SK-N-MC (cell line): Measurements from ENCODE around the gene KCNMA1.

Experiments used
- DNase-seq: peaks from one replicate; pipeline ENCODE4 v3.0.0-alpha.2; 2011; ENCODE audit warnings: low read depth, low spot score
- H3K27ac ChIP-seq: fragments of 200-600 bp; sonication (generic); 2 replicates; pipeline ENCODE4 v1.5.1; 2016; ENCODE audit warnings: mixed run types
- H3K36me3 ChIP-seq: fragments of 200-600 bp; sonication (generic); 2 replicates; pipeline ENCODE4 v1.6.1; 2017; ENCODE audit warnings: antibody characterized with exemption, low read length, mixed read lengths; ENCODE audit not compliant: insufficient read depth
- H3K4me3 ChIP-seq: fragments of 200-600 bp; sonication (generic); 2 replicates; pipeline ENCODE4 v1.5.1; 2016
- H3K9ac ChIP-seq: fragments of 200-600 bp; sonication (generic); 2 replicates; pipeline ENCODE4 v1.8.0; 2017; ENCODE audit warnings: mixed run types, mixed read lengths; ENCODE audit not compliant: insufficient read length
- H3K9me3 ChIP-seq: fragments of 200-600 bp; sonication (generic); 2 replicates; pipeline ENCODE4 v1.6.1; 2017; ENCODE audit warnings: low read depth, mild to moderate bottlenecking, antibody characterized with exemption, low read length, moderate library complexity, mixed read lengths
- EZH2 ChIP-seq: fragments of 200-600 bp; sonication (generic); IDR thresholded peaks from one replicate; pipeline ENCODE4 v1.6.1; 2017; ENCODE audit warnings: antibody characterized with exemption
- FOXP2 ChIP-seq: optimal IDR thresholded peaks from 2 replicates; pipeline ENCODE3; 2011; ENCODE audit warnings: mild to moderate bottlenecking, moderate library complexity; ENCODE audit not compliant: insufficient read depth; ENCODE audit errors: extremely low read length, control extremely low read depth
- POLR2AphosphoS5 ChIP-seq: IDR thresholded peaks from 2 replicates; pipeline ENCODE4 v1.6.1; 2012; ENCODE audit warnings: mild to moderate bottlenecking, low read depth, low read length, borderline replicate concordance

Gene KCNMA1

DNA sequence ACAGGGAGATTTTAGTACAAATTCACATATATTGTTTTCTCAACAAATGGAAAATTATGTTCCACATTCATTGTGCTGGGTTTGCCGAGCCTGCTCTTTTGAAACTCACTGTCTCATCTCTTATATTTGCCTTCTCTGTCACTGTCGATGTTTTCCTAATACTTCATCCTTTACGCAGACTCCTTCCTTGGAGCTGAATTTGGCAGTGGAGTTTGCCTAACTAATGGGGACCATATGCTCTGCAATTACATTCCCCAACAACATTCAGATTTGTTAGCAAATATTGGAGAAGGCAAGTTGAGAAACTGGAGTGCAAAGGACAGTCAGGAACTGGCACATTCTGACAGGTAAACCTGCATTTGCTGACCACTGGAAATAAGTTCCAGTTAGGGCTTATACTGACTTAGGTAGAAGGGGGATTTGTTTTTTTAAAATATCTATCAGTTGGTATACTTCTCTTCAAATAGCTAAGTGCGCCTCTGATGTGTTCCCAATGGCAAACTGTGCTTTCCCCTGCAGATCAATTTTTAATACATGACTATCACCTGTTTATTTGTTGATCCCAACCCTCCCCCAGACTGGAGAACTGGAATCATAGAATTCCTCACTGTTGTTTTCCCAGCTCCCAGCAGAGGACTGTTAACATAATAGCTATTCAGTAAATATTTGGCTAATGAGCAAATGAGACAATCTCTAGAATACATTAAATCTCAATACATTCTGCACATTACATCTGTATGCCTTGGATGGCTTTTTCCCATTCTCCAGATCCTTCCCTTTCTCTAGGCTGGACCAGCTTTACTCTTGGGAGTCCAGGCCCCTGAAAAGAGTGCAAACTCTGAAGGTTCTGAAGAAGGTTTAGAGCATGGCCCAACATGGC is 769.3 kb downstream of the KCNMA1 start:
- H3K4me3 ChIP-seq, result no peak overlapping the region
- no peak overlapping the region for H3K9ac ChIP-seq
- H3K27ac ChIP-seq, result no peak overlapping the region
- no peaks in the 10 kb centered on the region for H3K36me3 ChIP-seq
- TF ChIP-seq EZH2 (no peak), FOXP2 (no peak), POLR2AphosphoS5 (no peak)
- H3K9me3 ChIP-seq, result no peaks in the 10 kb centered on the region
- no peak for DNase-seq

DNA sequence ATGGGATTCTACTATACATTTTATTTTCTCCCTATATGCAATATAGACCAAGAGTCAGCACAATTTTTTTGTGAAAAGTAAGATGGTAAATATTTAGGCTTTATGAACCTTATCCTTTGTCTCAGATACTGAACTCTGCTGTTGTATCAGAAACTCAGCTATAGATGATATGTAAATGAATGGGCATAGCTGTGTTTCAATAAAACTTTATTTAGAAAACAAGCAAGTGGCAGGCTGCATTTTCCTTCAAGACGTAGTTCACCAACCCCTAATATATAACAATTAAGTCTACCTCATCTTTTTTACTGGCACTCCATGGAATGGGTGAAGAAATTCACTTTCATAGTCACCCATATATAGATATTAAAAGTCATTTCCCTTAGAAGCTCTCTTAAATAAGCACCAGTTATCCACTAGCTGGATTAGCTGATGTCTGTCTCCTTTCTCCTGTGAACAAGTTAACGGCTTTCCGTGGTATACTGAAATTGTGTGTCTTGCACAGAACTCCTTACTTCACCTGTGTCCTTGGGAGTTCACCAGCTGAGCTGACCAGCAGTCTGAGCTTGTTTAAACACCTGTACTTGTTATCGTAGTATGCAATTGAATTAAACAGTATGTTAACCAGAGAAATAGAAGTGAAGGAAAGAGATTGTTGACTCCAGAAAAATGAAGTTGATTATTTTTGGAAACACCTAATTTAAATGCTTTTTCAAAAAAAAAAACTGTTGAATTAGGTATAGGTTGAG is 770.6 kb downstream of the KCNMA1 start:
- Histone ChIP-seq H3K27ac (no peak overlapping the region), H3K36me3 (no peaks in the 10 kb centered on the region), H3K4me3 (no peak overlapping the region), H3K9ac (no peak overlapping the region), H3K9me3 (no peaks in the 10 kb centered on the region)
- no peak for TF ChIP-seq FOXP2
- TF ChIP-seq EZH2, result no peak
- TF ChIP-seq POLR2AphosphoS5, result no peak
- no peak for DNase-seq

DNA sequence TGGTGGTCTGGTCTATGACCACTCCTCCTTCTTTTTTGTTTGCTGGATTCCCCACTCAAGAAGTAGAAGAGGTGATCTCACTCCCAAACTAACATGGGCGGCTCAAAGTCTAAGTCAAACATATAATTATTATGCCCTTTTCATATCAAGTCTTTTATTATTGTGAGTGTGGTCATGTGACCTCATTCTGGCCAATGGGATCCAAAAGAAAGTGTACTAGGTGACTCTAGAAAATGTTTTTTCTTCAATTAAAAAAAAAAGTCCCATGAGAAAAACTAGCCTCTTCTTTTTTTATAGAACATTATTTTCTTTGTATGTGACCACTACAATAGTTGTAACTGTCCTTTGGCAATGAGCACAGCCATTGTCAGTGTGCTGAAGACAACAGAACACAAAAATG is 772.7 kb downstream of the KCNMA1 start:
- Histone ChIP-seq H3K9me3 (no peaks in the 10 kb centered on the region), H3K27ac (no peak overlapping the region)

DNA sequence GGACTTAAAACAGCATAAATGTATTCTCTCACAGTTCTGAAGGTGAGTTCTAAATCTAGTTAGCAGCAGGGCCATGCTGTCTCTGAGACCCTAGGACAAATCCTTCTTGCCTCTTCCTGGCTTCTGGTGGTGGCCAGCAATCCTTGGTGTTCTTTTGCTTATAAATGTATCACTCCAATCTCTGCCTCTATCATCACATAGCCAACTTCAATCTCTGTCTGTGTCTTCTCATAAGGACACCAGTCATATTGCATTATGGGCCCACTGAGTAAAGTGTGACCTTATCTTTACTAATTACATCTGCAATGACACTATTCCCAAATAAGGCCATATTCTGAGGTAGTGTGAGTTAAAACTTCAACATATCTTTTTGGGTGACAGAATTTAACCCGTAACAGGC is 778.9 kb downstream of the KCNMA1 start:
- TF ChIP-seq EZH2, result no peak
- no peak for TF ChIP-seq FOXP2
- TF ChIP-seq POLR2AphosphoS5, result no peak
- H3K9me3 ChIP-seq, result no peaks in the 10 kb centered on the region
- DNase-seq, result no peak
- H3K27ac ChIP-seq, result no peak overlapping the region
- no peaks in the 10 kb centered on the region for H3K36me3 ChIP-seq
- no peak overlapping the region for H3K4me3 ChIP-seq
- H3K9ac ChIP-seq, result no peak overlapping the region

More for the DNA sequence above, 772.7 kb downstream of the KCNMA1 start:
- Histone ChIP-seq H3K4me3 (no peak overlapping the region), H3K36me3 (no peaks in the 10 kb centered on the region), H3K9ac (no peak overlapping the region)
- TF ChIP-seq FOXP2 (no peak), POLR2AphosphoS5 (no peak), EZH2 (no peak)
- no peak for DNase-seq

DNA sequence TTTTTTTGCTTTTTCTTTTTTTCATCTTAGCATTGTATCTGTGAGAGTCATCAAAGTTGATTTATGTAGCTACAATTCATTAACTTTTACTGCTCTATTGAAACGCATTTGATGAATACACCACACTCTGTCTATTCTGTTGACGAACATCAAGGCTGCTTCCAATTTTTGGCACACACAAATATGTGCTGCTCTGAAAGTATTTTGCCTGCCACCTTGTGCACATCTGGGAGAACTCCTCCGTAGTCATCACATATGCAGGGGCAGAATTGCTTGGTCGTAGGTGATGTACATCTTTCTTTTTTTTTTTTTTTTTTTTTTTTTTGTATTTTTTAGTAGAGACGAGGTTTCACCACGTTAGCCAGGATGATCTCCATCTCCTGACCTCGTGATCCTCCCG is 796.8 kb downstream of the KCNMA1 start:
- no peak overlapping the region for H3K9ac ChIP-seq
- H3K27ac ChIP-seq, result no peak overlapping the region
- DNase-seq, result no peak
- no peaks in the 10 kb centered on the region for H3K36me3 ChIP-seq
- TF ChIP-seq FOXP2 (no peak), POLR2AphosphoS5 (no peak), EZH2 (no peak)
- H3K9me3 ChIP-seq, result no peaks in the 10 kb centered on the region
- no peak overlapping the region for H3K4me3 ChIP-seq

DNA sequence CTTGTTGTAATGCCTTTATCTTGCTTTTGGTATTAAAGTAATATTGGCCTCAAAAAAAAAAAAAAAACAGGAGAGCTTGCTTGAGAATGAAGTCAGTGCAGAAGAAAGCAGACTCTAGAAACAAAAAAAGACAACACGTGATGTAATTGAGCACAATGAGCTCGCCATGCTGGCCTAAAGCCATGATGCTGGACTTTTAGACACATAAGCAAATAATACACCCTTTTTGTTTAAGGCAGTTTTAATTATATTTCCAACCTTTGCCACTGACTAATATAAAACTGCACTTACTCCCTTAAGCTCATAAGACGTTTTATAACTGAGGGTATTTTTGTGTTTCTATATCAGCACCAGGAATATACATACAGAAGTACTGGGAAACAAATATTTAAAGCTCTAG is 798.3 kb downstream of the KCNMA1 start:
- TF ChIP-seq FOXP2 (no peak), EZH2 (no peak), POLR2AphosphoS5 (no peak)
- Histone ChIP-seq H3K9ac (no peak overlapping the region), H3K36me3 (no peaks in the 10 kb centered on the region), H3K27ac (no peak overlapping the region), H3K9me3 (no peaks in the 10 kb centered on the region), H3K4me3 (no peak overlapping the region)
- DNase-seq, result no peak

DNA sequence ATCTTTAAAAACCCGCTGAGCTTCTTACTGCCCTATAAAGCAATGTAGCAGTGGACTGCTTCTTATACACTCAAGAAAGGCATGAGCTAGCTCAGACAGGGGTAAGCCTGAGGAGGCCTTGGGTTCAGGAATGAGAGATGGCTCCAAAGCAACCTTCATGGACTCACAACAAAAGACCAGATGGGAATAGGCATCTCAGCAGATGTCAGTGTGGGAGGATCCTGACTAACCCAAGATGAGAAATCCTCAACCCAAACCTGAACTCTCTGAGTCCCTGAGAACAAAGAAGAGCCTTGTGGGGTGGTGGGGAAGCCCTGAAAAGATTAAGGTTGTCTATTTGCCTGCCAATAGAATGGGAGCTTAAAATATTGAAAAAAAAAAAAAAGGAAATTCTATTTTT is 807.4 kb downstream of the KCNMA1 start:
- H3K4me3 ChIP-seq, result no peak overlapping the region
- H3K27ac ChIP-seq, result no peak overlapping the region
- TF ChIP-seq POLR2AphosphoS5 (no peak), FOXP2 (no peak), EZH2 (no peak)
- H3K9ac ChIP-seq, result no peak overlapping the region
- H3K36me3 ChIP-seq, result no peaks in the 10 kb centered on the region
- no peaks in the 10 kb centered on the region for H3K9me3 ChIP-seq
- no peak for DNase-seq

GRCh38 chr10:76829724-76830123 is 807.9 kb downstream of the KCNMA1 start:
- Histone ChIP-seq H3K27ac (no peak overlapping the region), H3K9ac (no peak overlapping the region), H3K4me3 (no peak overlapping the region), H3K36me3 (no peaks in the 10 kb centered on the region), H3K9me3 (no peaks in the 10 kb centered on the region)
- DNase-seq, result no peak
- TF ChIP-seq EZH2, result no peak
- no peak for TF ChIP-seq FOXP2
- TF ChIP-seq POLR2AphosphoS5, result no peak
